Testis (tissue), 2 donors: ENCODE data around the gene MAP3K7CL.

Source experiments
- CTCF ChIP-seq, 3 experiments: fragments of 450-650 bp in 2 of 3; fragments of 200-600 bp in 1 of 3; sonication (generic) in 1 of 3; IDR thresholded peaks; one replicate each; pipeline ENCODE4 v1.5.1; 2016 to 2019; ENCODE audit warnings: antibody characterized with exemption in 3 of 3, mild to moderate bottlenecking in 2 of 3, moderate library complexity in 1 of 3
- POLR2A ChIP-seq: fragments of 450-650 bp; IDR thresholded peaks from one replicate; pipeline ENCODE4 v1.6.1; 2017; ENCODE audit warnings: antibody characterized with exemption, mild to moderate bottlenecking, moderate library complexity

DNA sequence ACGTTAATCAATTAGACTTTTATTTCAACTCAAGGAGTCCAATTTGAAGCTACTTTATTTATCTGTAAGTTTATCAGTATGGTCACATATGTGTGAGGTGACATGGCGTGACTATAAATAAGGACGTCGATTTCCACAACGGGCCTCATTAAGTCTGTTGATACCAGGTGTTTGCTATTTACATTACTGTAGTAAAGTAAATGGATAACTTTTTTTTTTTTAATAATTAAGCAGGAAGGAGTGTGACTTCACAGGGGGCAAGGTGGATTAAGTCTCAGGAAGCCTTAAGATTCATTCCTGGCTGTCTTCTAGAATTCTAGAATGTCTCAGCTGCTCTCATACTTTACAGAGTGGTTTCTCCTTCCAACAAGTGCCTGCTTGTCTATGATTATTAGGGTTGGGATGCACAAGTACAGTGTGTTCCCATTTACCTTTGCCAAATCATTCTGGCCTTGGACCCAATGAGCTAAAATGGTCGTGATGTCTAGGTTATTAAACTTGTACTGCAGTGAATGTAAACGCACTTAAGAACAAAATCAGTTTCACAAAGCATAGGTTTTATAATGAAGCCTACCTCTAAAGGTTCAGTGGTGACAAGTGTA is 15.5 kb downstream of the MAP3K7CL start:
- no peak for TF ChIP-seq CTCF (IDR thresholded peaks at IDR 0.05)
- TF ChIP-seq POLR2A: no peak
